DOHH2 (cell line): ENCODE data around the gene GFAP.

ENCODE experiments used
- EZH2phosphoT487 ChIP-seq: fragments of 200-600 bp; sonication (generic); IDR thresholded peaks from 2 replicates; pipeline ENCODE4 v1.6.1; 2017; ENCODE audit warnings: borderline replicate concordance, mild to moderate bottlenecking, antibody characterized with exemption, low read length, moderate library complexity, mixed read lengths
- TF ChIP-seq, protein P1 (sequence below): fragments of 200-600 bp; sonication (generic); IDR thresholded peaks from one replicate; pipeline ENCODE4 v1.5.1; 2014; ENCODE audit warnings: antibody characterized with exemption, mild to moderate bottlenecking, low read depth, low read length; ENCODE audit not compliant: poor library complexity, severe bottlenecking

- TF ChIP-seq, protein P1, sequence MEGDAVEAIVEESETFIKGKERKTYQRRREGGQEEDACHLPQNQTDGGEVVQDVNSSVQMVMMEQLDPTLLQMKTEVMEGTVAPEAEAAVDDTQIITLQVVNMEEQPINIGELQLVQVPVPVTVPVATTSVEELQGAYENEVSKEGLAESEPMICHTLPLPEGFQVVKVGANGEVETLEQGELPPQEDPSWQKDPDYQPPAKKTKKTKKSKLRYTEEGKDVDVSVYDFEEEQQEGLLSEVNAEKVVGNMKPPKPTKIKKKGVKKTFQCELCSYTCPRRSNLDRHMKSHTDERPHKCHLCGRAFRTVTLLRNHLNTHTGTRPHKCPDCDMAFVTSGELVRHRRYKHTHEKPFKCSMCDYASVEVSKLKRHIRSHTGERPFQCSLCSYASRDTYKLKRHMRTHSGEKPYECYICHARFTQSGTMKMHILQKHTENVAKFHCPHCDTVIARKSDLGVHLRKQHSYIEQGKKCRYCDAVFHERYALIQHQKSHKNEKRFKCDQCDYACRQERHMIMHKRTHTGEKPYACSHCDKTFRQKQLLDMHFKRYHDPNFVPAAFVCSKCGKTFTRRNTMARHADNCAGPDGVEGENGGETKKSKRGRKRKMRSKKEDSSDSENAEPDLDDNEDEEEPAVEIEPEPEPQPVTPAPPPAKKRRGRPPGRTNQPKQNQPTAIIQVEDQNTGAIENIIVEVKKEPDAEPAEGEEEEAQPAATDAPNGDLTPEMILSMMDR, result peak; percentile 75
- no peak for TF ChIP-seq EZH2phosphoT487
Observed at GRCh38 chr17:44878627-44879221, 36.6 kb downstream of the GFAP start.
